Measurements from ENCODE around the gene ZFP14. TPM values are rescaled to one million over a fixed set of nuclear protein-coding genes. Genes with fewer than 3 reads are reported as not detected.
A peak's percentile ranks its signal among the peaks of the same experiment; 100 is the strongest.
"Not testable (repeated sequence)": the region's sequence is repeated elsewhere in the genome, so short reads cannot be mapped to it uniquely, and the experiment has no call there.

The ZFP14 gene
- total RNA-seq, 1 experiment from 2014 or later: 7.9 TPM

- CTCF ChIA-PET; H3K36me3 Mint-ChIP-seq; POLR2A ChIA-PET; H3K27me3 Mint-ChIP-seq (ENCODE audit: low read depth); H3K9me3 Mint-ChIP-seq; H3K27ac Mint-ChIP-seq; H3K4me1 Mint-ChIP-seq; H3K4me3 Mint-ChIP-seq; ATAC-seq: not testable (repeated sequence)
- peak; percentile 19 for DNase-seq (ENCODE audit: low spot score)
These were observed 86.7 kb downstream of the ZFP14 start for GRCh38 chr19:36292317-36292716.

Other genes with a start within 250 kb of the ZFP14 start
- gene CAPNS1, start 239.1 kb downstream of the ZFP14 start, total RNA-seq (2021): 332 to 358 TPM (median 344 TPM) in 3 replicates
- gene COX7A1, start 226.8 kb downstream of the ZFP14 start, total RNA-seq (2021): 0.64 to 1.0 TPM (median 0.70 TPM) in 3 replicates
- gene ZNF565, start 164.5 kb downstream of the ZFP14 start, total RNA-seq (2021): 2.5 to 3.0 TPM (median 2.8 TPM) in 3 replicates
- gene ZNF146, start 164.1 kb downstream of the ZFP14 start, total RNA-seq (2021): 122 to 128 TPM (median 124 TPM) in 3 replicates
- gene ZFP82, start 39.4 kb upstream of the ZFP14 start, total RNA-seq (2021): 11.6 to 13.1 TPM (median 12.1 TPM) in 3 replicates
- gene ZNF566, start 110.4 kb upstream of the ZFP14 start, total RNA-seq (2021): 10.5 to 13.7 TPM (median 12.9 TPM) in 3 replicates
- gene ZNF260, start 149.1 kb upstream of the ZFP14 start, total RNA-seq (2021): 24.1 to 29.0 TPM (median 25.3 TPM) in 3 replicates
- gene ZNF529, start 194.1 kb upstream of the ZFP14 start, total RNA-seq (2021): 13.1 to 16.1 TPM (median 14.4 TPM) in 3 replicates
- 8.2 to 9.5 TPM (median 8.8 TPM) in 3 replicates for gene ZNF382, start 226.1 kb upstream of the ZFP14 start, total RNA-seq (2021)